BE2C (cell line): ENCODE data around the gene FOXJ1.

ENCODE experiments used
- DNase-seq: peaks from one replicate; pipeline ENCODE4 v3.0.0-alpha.2; 2020
- H3K27me3 ChIP-seq: fragments of 250-450 bp; sonication (Bioruptor Pico); 2 replicates; pipeline ENCODE4 v1.5.1; 2020; ENCODE audit warnings: mild to moderate bottlenecking
- H3K36me3 ChIP-seq: fragments of 250-450 bp; sonication (Bioruptor Pico); 2 replicates; pipeline ENCODE4 v1.5.1; 2020; ENCODE audit warnings: mild to moderate bottlenecking
- H3K4me1 ChIP-seq: fragments of 250-450 bp; sonication (Bioruptor Pico); 2 replicates; pipeline ENCODE4 v1.5.1; 2020
- H3K4me3 ChIP-seq: 2 replicates; pipeline ENCODE4 v1.5.1; 2011; ENCODE audit warnings: low read depth, low read length
- H3K9me3 ChIP-seq: fragments of 250-450 bp; sonication (Bioruptor Pico); 2 replicates; pipeline ENCODE4 v1.5.1; 2020
- TF ChIP-seq, protein P1 (sequence below): IDR thresholded peaks from 2 replicates; pipeline ENCODE4 v1.5.1; 2012; ENCODE audit warnings: mild to moderate bottlenecking, low read depth, low read length

Gene FOXJ1

DNA sequence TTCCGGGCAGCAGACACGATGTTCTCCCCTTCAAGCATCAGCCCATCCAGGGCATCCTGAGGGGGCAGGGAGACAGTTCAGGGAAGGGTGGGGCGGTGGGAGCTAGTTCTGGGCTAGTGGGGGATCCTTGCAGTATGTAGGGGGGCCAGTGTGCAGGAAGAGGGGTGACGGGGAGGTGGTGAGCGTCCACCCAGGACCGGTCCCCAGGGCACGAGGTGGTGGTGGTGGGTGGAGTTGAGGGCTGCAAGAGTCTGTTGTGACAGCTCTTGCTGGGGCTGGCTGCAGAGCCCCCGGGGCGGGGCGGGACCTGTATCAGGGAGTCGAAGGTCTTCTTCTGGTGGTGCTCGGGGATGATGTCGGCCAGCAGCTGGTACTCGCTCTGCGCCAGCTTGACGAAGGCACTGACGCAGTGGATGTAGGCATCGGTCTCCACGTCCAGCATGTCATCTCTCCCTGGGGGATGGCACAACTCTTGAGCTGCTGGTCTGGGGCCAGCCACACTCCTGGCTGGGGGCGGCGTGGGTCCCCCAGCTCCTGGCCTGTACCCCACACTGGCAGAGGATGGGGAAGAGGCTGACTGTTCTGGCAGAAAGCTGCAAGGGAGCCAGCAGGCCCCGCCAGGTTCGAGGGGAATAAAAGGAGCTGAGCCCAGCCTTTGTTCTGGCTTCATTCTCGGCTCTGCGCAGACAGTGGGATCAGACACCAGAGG lies 52.0 kb downstream of the FOXJ1 start:
- peaks cover 28% of the 10 kb centered on the region for H3K36me3 ChIP-seq
- no peak overlapping the region for H3K4me3 ChIP-seq
- TF ChIP-seq, protein P1, sequence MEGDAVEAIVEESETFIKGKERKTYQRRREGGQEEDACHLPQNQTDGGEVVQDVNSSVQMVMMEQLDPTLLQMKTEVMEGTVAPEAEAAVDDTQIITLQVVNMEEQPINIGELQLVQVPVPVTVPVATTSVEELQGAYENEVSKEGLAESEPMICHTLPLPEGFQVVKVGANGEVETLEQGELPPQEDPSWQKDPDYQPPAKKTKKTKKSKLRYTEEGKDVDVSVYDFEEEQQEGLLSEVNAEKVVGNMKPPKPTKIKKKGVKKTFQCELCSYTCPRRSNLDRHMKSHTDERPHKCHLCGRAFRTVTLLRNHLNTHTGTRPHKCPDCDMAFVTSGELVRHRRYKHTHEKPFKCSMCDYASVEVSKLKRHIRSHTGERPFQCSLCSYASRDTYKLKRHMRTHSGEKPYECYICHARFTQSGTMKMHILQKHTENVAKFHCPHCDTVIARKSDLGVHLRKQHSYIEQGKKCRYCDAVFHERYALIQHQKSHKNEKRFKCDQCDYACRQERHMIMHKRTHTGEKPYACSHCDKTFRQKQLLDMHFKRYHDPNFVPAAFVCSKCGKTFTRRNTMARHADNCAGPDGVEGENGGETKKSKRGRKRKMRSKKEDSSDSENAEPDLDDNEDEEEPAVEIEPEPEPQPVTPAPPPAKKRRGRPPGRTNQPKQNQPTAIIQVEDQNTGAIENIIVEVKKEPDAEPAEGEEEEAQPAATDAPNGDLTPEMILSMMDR, result no peak
- no peaks in the 10 kb centered on the region for H3K27me3 ChIP-seq
- H3K9me3 ChIP-seq, result no peaks in the 10 kb centered on the region
- no peak for DNase-seq
- peaks cover 8% of the 10 kb centered on the region for H3K4me1 ChIP-seq

DNA sequence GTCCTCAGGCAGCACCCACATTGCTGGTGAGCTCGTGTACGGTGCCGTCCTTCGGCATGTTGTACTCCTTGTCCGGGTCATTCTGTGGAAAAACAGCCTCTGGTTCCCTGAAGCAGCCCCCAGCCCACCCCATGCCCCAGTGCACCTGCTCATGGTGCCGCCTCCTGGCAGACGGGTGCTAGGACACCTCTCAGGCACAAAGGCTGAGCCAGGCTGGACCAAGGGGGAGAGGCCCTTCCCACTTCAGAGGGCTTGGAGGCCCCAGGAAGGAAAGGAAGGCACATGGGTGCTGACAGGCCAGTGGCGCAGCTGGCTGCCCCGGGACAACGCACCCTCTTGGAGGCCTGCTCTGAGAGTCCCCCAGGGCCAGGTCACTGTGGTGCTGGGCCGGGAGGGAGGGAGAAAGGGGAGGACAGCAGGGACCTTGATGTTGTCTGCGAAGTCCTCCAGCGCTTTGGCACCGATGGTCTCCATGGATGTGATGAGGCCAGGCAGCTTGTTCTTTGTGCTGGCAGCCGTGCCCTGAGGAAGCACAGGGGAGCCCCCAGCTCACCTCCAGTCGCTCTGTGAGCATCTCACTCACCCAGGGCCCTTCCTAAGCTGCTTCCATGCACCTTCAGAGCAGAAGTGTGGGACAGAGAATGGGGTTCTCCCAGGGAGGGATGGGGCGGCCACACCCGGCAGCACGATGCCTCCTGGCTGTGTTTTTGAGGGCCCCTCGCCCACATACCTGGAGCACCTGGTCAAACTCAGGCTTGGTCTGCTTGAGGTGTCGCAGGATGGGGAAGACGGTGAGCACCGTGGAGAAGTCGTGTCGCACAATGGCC lies 52.8 kb downstream of the FOXJ1 start:
- DNase-seq, result no peak
- H3K27me3 ChIP-seq, result no peaks in the 10 kb centered on the region
- peaks cover 25% of the 10 kb centered on the region for H3K36me3 ChIP-seq
- H3K9me3 ChIP-seq, result no peaks in the 10 kb centered on the region
- H3K4me1 ChIP-seq, result peaks cover 9% of the 10 kb centered on the region
- TF ChIP-seq, protein P1, result 0 out of 2 replicates have a peak, but pooled peaks have one; percentile 6
- H3K4me3 ChIP-seq, result no peak overlapping the region

DNA sequence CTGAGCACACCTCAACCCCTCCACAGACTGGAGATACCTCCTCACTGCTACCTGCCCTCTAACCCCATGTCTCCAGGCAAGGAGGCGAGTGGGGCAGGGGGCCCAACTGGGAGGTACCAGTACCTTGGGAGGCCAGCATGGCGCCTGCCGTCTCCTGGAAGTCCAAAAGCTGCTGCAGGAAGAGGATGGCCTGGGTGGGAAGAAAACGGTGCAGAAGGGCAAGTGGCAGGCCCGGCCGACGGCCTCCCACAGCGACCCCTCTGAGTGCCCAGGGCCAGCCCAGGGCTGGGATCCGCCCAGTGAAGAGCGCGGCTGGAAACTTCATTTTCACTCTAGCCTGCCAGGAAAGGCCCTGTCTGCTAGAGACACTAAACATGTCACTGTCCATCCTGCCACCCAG lies 53.5 kb downstream of the FOXJ1 start:
- TF ChIP-seq, protein P1, result no peak
- peaks cover 16% of the 10 kb centered on the region for H3K4me1 ChIP-seq
- no peak overlapping the region for H3K4me3 ChIP-seq
- H3K9me3 ChIP-seq, result no peaks in the 10 kb centered on the region
- H3K36me3 ChIP-seq, result peaks cover 25% of the 10 kb centered on the region
- no peak for DNase-seq
- H3K27me3 ChIP-seq, result no peaks in the 10 kb centered on the region

DNA sequence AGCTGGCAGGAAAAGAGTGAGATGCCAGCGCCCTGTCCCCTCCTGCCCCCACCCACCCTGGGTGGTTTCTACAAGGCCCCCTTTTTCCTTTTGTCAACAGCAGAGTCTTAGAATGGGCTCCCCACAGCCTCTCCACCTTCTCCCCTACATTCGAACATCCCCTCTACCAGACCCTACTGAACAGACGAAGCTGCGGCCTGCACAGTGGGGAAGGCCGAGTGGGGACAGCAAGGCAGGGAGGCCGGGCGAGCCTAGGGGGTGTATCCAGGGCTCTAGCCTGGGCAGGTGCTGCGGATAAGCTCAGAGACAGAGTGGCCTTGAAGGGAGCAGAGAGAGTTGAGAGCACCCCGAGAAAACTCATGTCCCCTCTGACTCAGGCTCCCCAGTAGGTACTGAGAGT lies 54.7 kb downstream of the FOXJ1 start:
- Histone ChIP-seq H3K36me3 (peaks cover 25% of the 10 kb centered on the region), H3K9me3 (no peaks in the 10 kb centered on the region), H3K27me3 (no peaks in the 10 kb centered on the region), H3K4me3 (no peak overlapping the region), H3K4me1 (peaks cover 20% of the 10 kb centered on the region)
- TF ChIP-seq, protein P1, result no peak
- no peak for DNase-seq
